NCI-H510A treated with DMSO at 0.1 percent for 48 hours (cell line): ENCODE data around the gene SQSTM1.
A peak's percentile ranks its signal among the peaks of the same experiment; 100 is the strongest.

Experiments
- DNase-seq: peaks from one replicate; lab custom pipeline; 2025; lab: John Stamatoyannopoulos, UW

The SQSTM1 gene

DNA sequence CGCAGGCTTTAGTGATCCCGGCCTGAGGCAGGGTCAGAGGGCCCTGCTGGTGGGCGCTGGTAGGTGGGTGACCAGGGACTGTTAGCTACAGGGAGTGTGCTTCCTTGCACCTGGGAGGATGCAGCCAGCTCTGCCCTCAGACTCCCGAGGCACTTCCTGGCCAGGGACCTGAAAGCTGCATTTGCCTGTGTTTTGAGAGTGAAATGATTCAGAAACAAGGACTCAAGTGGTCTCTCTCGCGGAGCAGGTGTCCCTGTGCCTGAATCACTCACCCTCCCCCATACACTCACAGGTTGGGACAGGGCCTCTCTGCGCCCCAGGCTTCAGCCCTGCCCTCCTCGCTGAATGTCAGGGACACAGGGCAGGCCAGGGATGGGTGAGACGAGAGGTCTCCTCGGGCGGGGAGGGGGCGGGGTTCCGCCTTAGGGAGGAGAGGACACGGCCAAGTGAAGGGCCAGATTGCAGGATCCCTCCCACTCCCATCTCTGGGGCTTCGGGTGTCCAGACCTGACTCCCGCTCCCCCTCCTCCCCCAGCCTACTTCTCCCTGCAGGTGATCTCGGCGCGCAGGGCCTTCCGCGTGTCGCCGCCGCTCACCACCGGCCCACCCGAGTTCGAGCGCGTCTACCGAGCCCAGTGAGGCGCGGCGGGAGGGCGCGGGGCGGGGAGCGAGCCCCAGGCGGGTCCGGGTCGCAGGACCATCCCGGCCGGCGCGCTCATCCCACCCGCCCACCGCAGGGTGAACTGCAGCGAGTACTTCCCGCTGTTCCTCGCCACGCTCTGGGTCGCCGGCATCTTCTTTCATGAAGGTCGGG is 25.4 kb upstream of the SQSTM1 start:
- DNase-seq: peak; percentile 47

DNA sequence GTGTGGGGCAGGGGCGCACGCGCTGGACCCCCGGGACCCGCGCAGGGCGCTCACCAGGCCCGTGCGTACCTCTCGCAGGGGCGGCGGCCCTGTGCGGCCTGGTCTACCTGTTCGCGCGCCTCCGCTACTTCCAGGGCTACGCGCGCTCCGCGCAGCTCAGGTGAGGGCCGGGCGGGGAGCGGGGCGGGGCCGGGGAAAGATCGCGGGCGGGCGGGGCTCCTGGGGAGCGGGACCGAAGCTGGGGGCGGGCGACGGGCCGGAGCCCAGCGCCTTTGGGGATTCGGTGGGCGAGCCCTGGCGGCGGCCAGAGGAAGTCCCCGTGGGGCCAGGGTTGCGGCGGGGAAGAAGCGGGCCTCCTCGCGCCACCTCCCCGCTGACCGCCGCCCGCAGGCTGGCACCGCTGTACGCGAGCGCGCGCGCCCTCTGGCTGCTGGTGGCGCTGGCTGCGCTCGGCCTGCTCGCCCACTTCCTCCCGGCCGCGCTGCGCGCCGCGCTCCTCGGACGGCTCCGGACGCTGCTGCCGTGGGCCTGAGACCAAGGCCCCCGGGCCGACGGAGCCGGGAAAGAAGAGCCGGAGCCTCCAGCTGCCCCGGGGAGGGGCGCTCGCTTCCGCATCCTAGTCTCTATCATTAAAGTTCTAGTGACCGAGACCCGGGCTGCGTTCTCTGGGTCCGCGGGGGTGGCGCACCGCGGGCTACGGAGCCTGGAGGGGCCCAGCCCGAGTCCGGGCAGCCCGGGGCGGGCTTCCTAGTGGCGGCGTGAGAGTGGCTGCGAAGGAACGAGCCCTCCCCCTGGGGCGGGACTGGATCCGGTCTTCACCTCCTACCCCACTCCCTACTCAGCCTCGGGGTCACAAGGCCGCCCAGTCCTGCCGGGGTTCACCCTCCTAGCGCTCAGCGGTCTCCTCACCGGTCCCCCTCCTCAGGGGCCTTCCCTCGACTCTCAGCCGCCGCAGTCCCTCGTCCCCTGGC is 24.6 kb upstream of the SQSTM1 start:
- peak; percentile 59 for DNase-seq

DNA sequence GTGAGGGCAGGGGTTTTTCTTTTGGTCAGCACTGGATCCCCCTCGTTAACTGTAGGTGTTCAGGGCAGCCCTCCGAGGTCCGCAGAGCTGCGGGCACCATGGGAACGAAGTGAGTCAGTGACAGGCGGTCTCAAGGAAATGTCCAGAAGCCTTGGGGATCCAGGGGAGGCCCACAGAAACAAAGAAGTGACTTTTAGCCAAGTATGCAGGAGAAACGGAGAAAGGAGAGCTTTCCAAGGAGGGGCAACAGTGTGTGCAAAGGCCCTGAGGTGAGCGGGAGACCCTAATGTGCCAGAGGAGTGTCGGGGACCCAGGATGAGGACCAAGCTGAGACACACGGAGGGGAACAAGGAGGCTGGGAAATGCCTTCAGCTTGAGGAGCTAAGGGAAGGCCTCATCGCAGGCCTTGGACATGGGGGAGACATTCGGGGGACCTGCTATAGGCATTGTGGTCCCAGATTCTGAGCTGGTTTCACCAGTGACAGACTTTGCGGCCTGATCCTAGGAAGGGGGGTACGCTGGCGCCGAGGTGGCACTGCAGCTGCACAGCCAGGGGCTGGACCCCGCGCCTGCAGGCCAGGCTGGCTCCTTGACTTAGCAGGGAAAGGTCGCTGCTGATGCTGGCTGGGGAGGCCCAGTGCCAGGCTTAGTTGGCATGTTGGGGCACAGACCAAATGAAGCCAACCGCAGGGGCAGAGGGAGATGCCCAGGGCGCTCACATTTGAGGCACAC is 23.7 kb upstream of the SQSTM1 start:
- DNase-seq: no peak

DNA sequence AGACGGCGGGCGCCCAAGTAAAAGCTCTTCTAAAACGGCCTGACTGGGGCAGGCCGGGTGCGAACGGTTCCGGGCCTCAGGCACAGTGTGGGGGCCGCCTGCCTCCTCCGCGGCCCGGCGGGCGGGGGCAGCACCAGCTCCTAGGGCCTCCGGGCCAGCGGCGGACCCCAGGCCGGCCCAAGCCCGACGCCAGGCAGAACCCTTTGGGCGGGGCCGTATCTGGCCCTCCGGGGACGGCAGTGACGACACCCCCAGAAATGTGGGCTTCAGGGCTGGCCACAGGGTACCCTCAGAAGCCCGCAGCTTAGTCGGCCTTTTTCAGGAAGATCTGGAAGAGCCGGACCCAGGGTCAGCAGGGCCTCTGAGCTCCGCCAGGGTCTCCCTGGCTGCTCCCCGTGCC is 23.0 kb upstream of the SQSTM1 start:
- DNase-seq: no peak

DNA sequence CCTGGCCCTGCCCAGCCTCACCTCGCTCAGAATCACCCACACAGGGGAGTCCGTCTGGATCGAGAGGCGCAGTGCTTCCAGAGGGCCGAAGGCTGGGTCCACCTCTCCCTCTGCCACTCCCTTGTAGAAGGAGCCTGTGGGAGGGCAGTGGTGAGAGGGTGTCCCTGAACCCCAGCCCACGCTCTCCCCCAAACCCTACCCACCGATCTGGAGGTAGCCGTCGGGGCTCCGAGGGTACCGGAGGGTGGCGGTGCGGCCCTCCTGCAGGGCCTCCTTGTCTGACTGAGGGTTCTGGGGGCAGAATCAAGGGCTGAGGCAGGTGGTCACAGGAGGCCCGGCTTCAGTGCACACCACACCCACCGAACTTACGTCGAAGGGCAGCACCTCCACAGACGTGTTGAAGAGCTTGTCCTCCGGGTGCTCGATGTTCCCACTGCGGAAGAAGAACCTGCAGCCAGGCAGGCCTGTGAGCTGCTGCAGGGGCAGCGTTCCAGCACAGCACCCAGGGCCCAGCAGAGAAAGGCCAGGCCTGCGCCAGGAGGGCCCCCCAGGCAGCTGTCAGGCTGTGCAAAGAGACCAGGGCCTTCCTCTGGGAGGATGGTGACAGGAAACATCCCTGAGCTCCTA is 22.4 kb upstream of the SQSTM1 start:
- DNase-seq: no peak

DNA sequence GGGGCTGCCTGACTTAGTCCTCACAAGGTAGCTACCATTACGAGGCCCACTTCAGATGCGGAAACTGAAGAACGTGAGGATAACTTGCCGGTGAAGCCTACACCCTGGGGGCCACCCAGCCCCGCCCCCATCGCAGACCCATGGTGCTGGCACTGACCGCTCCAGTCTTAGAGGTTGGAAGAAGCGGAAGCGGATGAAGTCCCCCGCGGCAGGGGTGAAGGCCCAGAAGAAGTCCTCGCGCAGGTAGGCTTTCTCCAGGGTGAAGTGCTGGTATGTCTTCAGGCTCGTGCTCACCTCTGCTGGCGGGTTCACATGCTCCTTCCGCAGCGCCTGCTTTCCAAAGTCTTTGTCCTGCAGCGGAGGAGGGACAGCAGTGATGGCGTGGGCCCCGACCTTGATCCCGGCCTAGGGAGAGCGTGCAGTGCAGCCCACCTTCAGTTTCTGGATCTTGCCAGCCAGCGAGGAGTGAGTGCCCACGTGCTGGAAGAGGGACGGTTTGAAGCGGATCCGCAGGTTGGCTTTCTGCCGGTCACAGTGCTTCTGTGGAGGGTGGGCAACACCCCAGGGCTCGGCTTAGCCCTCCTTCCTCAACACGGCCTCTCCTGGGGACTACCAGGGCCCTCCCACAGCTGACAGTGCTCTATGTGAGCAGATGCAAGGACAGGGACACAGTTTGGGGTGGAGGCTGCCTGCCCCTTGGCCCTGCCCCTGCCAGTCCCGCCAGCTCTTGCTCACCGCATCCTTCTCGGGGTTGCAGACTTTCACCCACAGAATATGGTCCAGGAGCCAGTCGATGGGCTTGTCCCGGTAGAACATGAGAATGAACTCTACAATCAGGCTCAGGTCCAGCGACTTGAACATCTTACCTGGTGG is 21.7 kb upstream of the SQSTM1 start:
- DNase-seq: no peak

DNA sequence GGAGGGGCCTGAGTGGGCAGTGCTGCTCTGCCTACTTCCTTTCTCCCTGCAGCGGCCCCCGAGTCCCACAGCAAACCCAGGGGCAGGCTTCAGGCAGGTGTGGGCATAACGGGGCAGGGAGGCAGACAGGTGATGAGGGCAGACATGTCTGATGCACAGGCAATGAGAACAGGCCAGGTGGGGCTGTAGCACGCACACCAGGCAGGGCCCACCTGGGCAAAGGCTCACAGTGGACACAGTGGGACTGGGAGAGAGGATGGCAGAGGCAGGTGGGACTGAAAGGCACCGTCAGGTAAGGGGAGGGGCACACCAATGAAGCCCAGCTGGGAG is 21.1 kb upstream of the SQSTM1 start:
- no peak for DNase-seq

DNA sequence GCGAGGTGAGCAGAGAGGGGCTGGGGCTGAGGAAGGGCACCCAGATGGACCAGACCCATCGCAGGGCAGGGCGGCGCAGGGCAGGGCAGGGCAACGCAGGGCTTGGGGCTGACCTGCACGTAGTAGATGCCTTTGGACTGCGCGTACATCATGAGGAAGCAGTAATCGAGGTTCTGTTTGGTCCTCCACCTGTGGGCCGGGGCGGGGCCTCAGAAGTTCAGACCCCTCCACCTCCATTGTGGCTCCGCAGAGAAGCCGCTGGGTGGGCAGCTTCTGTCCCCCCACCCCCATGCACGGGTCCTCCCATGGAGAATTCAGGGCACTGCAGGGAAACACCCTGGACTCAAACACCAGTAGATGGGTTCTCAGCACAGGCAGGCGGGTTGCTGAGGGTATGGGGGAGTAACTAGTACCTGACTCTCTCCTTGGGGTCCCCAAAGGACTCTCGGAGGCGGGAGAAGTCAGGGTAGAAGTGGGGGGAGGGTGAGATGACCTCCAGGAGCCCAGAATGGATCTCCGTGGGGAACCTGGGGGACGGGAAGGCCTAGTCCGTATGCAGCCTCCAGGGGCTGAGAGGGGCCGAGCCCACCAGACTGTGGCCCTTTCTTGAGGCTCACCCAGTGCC is 20.5 kb upstream of the SQSTM1 start:
- no peak for DNase-seq

DNA sequence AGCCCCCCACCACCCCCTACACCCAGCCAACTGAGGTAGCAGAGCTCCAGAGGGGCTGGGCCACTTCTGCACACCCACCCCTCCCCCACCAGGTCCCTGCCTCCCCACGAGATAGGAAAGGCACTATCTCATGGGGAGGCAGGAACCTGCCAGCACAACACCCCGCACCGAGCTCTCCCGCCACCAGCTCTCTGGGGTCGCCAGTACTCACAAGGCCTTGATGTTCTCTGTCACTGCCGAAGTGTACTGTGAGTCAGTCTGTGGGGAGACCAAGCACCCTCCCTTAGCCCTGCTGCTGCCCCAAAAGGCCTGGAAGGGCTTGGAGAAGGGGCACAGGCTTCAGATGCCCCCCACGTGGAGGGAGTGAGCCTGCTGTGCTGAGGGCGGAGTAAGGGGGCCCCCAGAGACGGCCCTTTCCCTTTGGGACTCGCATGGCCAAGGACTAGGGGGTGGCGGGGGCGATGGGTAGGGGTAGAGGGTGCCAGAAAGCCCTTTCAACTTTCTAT is 20.0 kb upstream of the SQSTM1 start:
- DNase-seq: no peak

DNA sequence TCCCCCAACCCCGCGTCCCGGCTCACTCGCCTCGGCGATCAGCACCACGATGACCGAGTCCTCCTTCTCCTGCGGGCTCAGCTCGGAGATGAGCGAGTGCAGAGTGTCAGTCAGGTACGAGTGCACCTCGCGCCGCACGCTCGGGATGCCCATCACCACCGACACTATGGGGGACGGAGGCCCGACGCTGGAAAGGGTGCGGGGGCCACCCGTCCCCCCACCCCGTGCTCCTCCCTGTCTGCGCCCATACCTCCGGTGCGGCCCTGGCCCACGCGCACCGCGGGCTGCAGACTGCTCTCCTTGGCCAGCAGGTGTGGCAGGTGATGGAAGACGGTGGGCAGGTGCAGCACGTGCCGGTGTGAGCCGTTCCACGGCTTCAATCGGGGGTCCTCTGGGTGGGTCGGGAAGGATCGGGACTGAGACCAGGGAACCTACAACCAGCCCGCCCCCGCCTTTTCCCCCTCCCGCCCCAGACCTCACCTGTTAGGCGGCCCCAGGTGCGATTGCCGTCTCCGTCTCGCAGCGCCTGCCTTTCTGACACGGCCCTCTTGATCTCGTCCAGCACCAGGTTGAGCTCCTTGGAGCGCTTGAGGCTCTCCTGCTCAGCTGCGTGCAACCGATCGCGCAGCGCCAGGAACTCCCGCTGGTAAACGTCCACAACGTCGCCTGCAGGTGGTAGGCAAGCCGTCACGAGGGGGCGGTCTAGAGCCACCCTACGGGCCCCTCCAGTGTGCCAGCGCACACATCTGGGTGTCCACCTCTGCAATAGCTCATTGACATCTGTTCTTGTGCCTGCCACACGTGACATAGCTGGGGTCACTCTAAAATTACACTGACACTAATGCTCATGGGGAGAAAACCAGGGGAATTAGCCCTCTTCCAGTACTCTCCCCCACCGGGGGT is 19.1 kb upstream of the SQSTM1 start:
- peak; percentile 9 for DNase-seq

DNA sequence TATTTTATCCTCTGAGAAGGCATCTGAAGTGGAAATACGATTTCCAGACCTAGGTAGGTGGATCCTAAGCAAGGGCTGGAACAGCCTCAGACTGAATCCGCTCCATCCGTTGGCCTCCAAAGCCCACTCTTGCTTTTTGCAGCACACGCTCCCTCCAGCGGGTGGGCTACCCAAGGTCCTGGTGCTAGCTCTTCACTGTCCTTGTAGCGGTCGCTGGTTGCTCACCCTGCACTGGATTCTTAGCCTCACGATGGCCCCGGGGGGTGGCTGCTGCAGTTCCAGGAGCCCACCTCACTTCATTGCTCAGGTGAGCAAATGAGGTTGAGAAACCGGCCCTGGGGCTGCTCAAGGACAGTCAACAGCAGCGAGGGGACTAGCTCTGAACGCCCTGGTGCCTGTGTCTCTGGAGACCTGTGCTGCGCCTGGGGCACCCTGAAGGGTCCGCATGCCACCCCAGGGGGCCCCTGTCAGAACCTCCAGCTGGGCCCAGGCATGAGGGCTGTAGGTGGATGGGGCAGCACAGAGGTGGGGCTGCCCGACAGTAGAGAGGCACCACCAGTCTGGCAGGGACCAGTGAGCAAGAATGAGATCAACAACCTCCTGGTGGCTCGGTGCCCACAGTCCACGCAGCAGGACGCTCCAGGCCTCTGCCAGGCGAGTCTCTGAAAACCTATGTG is 18.4 kb upstream of the SQSTM1 start:
- no peak for DNase-seq

DNA sequence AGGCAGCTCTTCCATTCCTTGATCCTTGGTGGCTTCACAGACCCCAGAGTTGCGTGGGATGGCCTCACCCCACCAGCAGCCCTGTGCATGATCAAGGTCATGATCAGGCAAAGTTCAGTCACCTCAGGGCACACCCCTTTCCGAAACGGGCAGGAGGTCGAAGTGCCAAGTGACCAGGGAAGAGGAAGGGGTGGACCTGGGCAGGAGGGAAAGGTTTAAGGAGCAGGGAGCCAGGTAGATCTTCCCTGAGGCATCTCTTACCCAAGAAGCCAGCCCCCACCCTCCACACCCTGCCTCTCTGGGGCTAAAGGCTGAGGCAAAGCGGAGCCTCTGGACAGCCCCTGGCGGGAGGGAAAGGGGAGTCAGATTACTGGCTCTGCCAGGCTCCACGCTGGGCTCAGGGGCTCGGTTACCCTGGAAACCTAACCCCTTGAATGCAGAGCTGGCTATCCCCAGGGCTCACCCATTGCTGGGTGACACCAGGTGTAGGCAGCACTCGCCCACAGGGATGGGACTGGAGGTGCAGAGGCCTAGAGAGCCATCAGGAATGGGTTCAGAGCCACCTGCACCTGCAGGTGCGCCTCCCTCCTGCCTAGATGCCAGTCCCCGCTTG is 17.6 kb upstream of the SQSTM1 start:
- DNase-seq: peak; percentile 57

DNA sequence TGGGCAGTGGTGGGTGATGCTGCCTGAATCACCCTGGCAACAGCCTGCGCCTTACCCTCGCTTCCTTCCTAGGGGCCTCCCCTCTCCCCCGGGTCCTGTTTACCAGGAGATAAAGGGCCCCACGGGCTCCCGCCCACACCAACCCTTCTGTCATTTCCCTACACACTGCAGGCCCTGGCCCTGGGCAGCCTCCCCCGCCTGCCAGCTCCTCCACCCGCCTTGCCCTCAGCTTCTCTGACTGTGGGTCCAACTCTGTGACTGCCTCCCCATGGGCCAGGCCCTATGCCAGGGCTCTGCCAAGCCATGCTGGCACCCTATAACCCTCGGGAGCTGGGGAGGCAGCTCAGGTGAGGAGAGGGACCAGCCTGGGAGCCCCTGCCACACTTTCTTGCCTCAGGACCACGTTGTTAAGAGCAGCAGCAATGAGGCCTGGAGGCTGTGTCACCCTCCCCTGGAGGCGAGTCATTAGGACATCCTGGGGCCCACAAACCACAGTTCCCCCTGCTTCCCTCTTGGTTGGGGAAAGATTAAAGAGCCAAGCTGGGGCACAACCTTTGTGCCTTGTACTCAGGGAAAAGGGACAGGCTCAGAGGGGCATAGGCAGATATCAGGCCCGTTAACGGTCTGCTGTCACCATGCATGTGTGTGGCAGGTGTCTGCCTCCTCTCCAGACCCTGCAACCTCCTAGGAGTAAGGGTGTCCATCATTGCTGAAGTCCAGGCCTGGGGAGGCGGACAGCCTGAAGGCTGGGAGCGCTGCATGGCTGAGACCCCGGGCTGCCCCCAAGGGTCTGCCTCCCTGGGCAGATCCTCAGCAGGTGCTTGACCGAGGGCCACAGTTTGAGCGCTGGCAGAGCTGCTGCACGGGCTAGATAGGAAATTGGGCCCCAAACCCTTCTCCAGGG is 16.8 kb upstream of the SQSTM1 start:
- no peak for DNase-seq

DNA sequence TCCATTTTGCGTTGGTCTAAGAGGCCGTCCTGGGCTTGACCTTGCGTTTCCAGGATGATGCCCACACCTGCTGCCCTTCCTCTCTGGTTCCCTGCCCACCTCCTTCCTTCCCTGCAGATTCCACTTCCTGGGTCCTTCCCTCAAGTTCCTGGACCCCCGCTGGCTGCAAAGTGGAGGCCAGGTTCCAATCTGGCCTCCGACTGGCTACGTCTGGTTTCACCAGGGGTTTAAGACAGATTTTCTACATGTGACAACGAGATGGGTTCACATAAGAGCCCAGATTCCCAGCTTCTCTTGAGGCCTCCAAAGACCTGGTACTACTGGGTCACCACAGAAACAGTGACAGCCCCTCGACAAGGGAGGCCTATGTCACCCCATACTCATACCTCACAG is 16.2 kb upstream of the SQSTM1 start:
- DNase-seq: no peak

DNA sequence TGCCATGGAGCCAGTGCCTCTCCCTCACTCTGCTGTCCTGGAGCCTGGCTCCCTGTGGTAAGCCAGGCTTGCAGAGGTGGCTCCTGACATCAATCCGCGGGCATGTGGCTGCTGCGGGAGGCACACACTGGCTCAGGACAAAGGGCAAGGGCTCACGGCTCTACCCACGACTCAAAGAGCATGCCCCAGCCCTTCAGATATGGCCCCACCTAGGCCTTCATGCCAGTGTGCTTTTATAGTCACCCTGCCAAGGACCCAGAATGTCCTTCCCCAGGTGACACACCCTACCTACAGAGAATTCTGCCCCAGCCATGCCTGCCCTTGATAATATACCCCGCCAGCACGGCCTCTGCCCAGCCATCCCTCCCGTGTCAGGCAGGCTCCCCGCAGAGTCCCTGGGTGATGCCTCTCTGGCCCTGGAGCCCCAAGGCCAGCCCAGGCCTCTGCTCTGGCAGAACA is 15.6 kb upstream of the SQSTM1 start:
- no peak for DNase-seq

DNA sequence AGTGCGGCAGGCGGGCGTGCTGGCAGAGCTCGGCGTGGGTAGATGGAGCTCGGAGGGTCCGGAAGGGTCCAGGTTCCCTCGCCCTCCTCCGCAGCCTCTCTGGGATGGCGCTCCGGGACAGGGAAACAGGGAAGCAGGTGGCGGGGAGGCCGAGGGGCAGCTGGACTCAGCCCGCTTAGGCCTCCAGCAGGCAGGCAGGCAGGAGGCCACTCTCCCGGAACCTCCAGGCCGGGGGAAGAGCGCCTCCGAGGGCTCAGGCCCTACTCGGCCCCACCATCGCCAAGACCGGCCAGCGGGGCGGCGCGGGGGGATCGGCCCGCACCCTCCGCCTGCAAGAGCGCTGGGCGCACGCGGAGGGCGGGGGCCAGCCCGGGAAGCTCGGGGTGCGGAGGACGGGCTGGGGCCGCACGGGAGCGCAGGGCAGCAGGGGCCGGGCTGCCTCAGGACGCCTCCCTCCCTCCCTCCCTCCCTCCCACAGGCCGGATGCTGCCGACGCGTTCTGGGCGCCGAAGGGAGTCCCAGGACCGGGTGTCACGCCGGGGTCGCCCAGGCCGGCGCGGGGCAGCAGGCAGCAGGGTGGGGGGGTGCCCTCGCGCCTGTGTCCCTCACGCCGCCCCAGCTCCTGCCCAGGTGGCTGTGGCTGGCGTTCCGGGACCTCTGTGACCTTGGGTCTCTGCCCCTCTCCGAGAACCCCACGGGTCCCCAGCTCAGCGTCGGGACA is 15.0 kb upstream of the SQSTM1 start:
- DNase-seq: no peak
